ENCODE measurements around the gene IGSF23. TPM values are rescaled to one million over a fixed set of nuclear protein-coding genes. Genes with fewer than 3 reads are reported as not detected.

The IGSF23 gene
- total RNA-seq, 4 donors from 2014 or later = not detected

- no peak overlapping the region for H3K4me3 ChIP-seq
- DNase-seq = no peak
- H3K27ac ChIP-seq = no peak overlapping the region
- peaks cover 0 to 29% (median 6%) of the 10 kb centered on the region in 3 donors for H3K4me1 ChIP-seq
- 27 to 47% methylated on average over 6 of the region's 6 CpGs for WGBS, 2 donors
- TF ChIP-seq, protein P1, sequence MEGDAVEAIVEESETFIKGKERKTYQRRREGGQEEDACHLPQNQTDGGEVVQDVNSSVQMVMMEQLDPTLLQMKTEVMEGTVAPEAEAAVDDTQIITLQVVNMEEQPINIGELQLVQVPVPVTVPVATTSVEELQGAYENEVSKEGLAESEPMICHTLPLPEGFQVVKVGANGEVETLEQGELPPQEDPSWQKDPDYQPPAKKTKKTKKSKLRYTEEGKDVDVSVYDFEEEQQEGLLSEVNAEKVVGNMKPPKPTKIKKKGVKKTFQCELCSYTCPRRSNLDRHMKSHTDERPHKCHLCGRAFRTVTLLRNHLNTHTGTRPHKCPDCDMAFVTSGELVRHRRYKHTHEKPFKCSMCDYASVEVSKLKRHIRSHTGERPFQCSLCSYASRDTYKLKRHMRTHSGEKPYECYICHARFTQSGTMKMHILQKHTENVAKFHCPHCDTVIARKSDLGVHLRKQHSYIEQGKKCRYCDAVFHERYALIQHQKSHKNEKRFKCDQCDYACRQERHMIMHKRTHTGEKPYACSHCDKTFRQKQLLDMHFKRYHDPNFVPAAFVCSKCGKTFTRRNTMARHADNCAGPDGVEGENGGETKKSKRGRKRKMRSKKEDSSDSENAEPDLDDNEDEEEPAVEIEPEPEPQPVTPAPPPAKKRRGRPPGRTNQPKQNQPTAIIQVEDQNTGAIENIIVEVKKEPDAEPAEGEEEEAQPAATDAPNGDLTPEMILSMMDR (IDR thresholded peaks at IDR 0.05) = no peak
- TF ChIP-seq POLR2A (IDR thresholded peaks at IDR 0.05) = no peak
- intact Hi-C loops (cut with DNase I) = no loop called here
- peaks cover 0 to 42% (median 0%) of the 10 kb centered on the region in 4 donors for H3K27me3 ChIP-seq
- no peaks in the 10 kb centered on the region for H3K36me3 ChIP-seq
- no peaks in the 10 kb centered on the region for H3K9me3 ChIP-seq
These were observed 9.1 kb upstream of the IGSF23 start for GRCh38 chr19:44604241-44604640.

- intact Hi-C loops (cut with DNase I) = no loop called here
- DNase-seq = no peak
- no peak overlapping the region for H3K27ac ChIP-seq
- 60 to 71% methylated on average over 1 of the region's 1 CpG for WGBS, 2 donors
- H3K36me3 ChIP-seq = no peaks in the 10 kb centered on the region
- H3K27me3 ChIP-seq = peaks cover 0 to 44% (median 0%) of the 10 kb centered on the region in 4 donors
- H3K4me3 ChIP-seq = no peak overlapping the region
- peaks cover 0 to 29% (median 6%) of the 10 kb centered on the region in 3 donors for H3K4me1 ChIP-seq
- no peaks in the 10 kb centered on the region for H3K9me3 ChIP-seq
- TF ChIP-seq, protein P1 (IDR thresholded peaks at IDR 0.05) = no peak
- TF ChIP-seq POLR2A (IDR thresholded peaks at IDR 0.05) = no peak
These were observed 7.8 kb upstream of the IGSF23 start for GRCh38 chr19:44605547-44605946.

DNA sequence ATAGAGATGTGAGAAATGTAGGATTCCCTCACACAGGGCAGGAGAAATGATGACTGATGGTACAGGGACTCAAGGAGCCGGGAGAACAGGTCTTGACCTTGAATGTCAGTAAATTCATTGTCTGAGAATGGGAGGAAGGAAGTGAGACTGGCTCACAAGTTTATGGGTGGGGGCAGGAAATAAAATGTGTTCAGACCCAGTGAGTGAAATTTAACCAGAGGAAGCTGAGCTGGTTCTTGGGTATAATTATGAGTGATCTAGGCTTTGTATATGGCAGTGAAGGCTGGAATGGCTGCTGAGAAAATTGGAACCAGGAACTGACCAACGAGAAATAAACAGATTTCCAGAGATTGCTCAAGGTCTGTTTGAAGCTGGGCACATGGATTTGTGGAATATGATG is 6.3 kb upstream of the IGSF23 start:
- 31% methylated on average over 2 of the region's 2 CpGs for WGBS, 2 donors
- intact Hi-C loops (cut with DNase I) = no loop called here
- peak overlapping the region in 1 of 4 donors; percentile 60 for H3K27ac ChIP-seq

DNA sequence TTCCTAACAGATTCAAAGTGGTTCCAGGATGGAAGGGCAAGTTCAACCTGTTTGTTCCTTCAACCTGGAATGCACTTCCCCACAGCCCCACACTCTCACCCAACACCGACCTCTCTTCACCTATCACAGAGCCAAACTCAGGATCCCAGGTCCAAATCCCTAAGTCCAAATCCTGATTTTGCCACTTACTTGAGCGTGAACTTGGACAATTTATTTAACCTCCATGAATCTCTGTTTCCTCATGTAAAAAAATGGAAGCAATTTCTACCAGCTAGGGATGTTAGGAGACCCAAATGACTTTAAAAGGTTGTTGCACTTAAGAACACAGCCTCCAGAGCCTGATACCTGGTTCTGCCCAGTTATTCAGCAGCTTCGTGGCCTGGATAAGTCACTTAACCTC is 5.4 kb upstream of the IGSF23 start:
- no peak overlapping the region for H3K4me3 ChIP-seq
- intact Hi-C loops (cut with DNase I) = no loop called here
- peaks cover 0 to 29% (median 6%) of the 10 kb centered on the region in 3 donors for H3K4me1 ChIP-seq
- DNase-seq = no peak
- H3K9me3 ChIP-seq = no peaks in the 10 kb centered on the region
- WGBS, 2 donors = 54 to 59% methylated on average over 3 of the region's 3 CpGs
- peak overlapping the region in 1 of 4 donors; percentile 60 for H3K27ac ChIP-seq
- peaks cover 0 to 53% (median 0%) of the 10 kb centered on the region in 4 donors for H3K27me3 ChIP-seq
- no peaks in the 10 kb centered on the region for H3K36me3 ChIP-seq
- TF ChIP-seq, protein P1 (IDR thresholded peaks at IDR 0.05) = no peak
- no peak for TF ChIP-seq POLR2A (IDR thresholded peaks at IDR 0.05)

More for the DNA sequence above, 6.3 kb upstream of the IGSF23 start:
- Histone ChIP-seq H3K4me1 (peaks cover 0 to 29% (median 6%) of the 10 kb centered on the region in 3 donors), H3K9me3 (no peaks in the 10 kb centered on the region), H3K4me3 (no peak overlapping the region), H3K36me3 (no peaks in the 10 kb centered on the region), H3K27me3 (peaks cover 0 to 51% (median 0%) of the 10 kb centered on the region in 4 donors)
- DNase-seq = no peak
- TF ChIP-seq, protein P1 (IDR thresholded peaks at IDR 0.05) = no peak
- TF ChIP-seq POLR2A (IDR thresholded peaks at IDR 0.05) = no peak

GRCh38 chr19:44608391-44608821 is 5.0 kb upstream of the IGSF23 start:
- intact Hi-C loops (cut with DNase I) = no loop called here
- no peaks in the 10 kb centered on the region for H3K36me3 ChIP-seq
- peaks cover 0 to 29% (median 6%) of the 10 kb centered on the region in 3 donors for H3K4me1 ChIP-seq
- H3K4me3 ChIP-seq = no peak overlapping the region
- no peaks in the 10 kb centered on the region for H3K9me3 ChIP-seq
- H3K27me3 ChIP-seq = peaks cover 0 to 58% (median 0%) of the 10 kb centered on the region in 4 donors
- no peak overlapping the region for H3K27ac ChIP-seq
- 22 to 35% methylated on average over 7 of the region's 7 CpGs for WGBS, 2 donors
- DNase-seq = no peak
- TF ChIP-seq POLR2A (IDR thresholded peaks at IDR 0.05) = no peak
- TF ChIP-seq, protein P1 (IDR thresholded peaks at IDR 0.05) = no peak
